ENCODE results near the gene BRSK2.

BRSK2 gene

GRCh38 chr11:1367721-1368120 lies 22.0 kb upstream of the BRSK2 start (continued):
- TF ChIP-seq ZNF768 (tag by site-specific recombination; IDR thresholded peaks at IDR 0.05) (no peak), KLF8 (tag by site-specific recombination; IDR thresholded peaks at IDR 0.05) (no peak), ZNF266 (tag by site-specific recombination; IDR thresholded peaks at IDR 0.05; ENCODE audit: low read depth) (no peak), ZNF629 (tag by site-specific recombination; IDR thresholded peaks at IDR 0.05) (no peak)

DNA sequence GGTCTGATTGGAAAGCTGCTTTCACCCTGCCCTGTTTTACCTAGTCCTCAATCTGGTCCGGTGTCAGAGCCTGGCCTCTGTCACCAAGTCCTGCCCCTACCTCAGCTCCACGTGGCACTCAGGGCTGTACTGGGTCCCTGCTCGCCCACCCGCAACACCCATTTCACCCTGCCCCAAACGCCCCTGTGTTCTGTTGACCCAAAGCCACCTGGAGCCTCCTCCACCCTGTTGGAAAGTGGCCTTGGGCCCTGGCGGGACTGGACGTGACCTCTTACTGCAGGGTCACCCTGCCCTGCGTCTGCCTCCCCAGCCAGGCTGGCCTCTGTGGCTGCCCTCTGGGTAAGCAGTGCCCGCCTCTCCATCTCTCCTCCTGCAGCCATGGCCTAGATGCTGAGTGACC lies 21.5 kb upstream of the BRSK2 start:
- ChIA-PET POLR2A (no interaction called here), CTCF (interaction anchor here (1.0 kb wide), 1 partner anchor 45 kb away, joined by 3 read pairs; no protein-coding TSS in a partner anchor)
- H3K9me3 ChIP-seq (ENCODE audit: control insufficient read depth, insufficient read depth, low read depth, low read length): no peaks in the 10 kb centered on the region

More for the DNA sequence above, 21.5 kb upstream of the BRSK2 start:
- TF ChIP-seq ZNF132 (tag by site-specific recombination; IDR thresholded peaks at IDR 0.05; ENCODE audit: borderline replicate concordance): no peak
- no peak for TF ChIP-seq ZNF202 (tag by site-specific recombination; IDR thresholded peaks at IDR 0.05; ENCODE audit: borderline replicate concordance)
- TF ChIP-seq ZNF837 (tag by site-specific recombination; IDR thresholded peaks at IDR 0.05): no peak
- no peak for TF ChIP-seq MZF1 (tag by site-specific recombination; IDR thresholded peaks at IDR 0.05; ENCODE audit: borderline replicate concordance)
- TF ChIP-seq, protein P1, sequence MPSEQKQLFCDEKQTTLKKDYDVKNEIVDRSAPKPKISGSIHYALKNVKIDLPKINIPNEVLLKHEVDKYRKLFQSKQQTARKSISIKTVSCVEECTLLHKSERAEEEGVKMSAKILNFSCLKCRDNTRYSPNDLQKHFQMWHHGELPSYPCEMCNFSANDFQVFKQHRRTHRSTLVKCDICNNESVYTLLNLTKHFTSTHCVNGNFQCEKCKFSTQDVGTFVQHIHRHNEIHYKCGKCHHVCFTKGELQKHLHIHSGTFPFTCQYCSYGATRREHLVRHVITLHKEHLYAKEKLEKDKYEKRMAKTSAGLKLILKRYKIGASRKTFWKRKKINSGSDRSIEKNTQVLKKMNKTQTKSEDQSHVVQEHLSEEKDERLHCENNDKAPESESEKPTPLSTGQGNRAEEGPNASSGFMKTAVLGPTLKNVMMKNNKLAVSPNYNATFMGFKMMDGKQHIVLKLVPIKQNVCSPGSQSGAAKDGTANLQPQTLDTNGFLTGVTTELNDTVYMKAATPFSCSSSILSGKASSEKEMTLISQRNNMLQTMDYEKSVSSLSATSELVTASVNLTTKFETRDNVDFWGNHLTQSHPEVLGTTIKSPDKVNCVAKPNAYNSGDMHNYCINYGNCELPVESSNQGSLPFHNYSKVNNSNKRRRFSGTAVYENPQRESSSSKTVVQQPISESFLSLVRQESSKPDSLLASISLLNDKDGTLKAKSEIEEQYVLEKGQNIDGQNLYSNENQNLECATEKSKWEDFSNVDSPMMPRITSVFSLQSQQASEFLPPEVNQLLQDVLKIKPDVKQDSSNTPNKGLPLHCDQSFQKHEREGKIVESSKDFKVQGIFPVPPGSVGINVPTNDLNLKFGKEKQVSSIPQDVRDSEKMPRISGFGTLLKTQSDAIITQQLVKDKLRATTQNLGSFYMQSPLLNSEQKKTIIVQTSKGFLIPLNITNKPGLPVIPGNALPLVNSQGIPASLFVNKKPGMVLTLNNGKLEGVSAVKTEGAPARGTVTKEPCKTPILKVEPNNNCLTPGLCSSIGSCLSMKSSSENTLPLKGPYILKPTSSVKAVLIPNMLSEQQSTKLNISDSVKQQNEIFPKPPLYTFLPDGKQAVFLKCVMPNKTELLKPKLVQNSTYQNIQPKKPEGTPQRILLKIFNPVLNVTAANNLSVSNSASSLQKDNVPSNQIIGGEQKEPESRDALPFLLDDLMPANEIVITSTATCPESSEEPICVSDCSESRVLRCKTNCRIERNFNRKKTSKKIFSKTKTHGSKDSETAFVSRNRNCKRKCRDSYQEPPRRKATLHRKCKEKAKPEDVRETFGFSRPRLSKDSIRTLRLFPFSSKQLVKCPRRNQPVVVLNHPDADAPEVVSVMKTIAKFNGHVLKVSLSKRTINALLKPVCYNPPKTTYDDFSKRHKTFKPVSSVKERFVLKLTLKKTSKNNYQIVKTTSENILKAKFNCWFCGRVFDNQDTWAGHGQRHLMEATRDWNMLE (tag by site-specific recombination; conservative IDR thresholded peaks at IDR 0.05; ENCODE audit: low read depth): no peak
- TF ChIP-seq ZNF335 (tag by site-specific recombination; conservative IDR thresholded peaks at IDR 0.05): no peak
- TF ChIP-seq ZNF776 (tag by site-specific recombination; IDR thresholded peaks at IDR 0.05; ENCODE audit: borderline replicate concordance): no peak
- TF ChIP-seq MEIS1 (CRISPR knock-in tag; IDR thresholded peaks at IDR 0.05; ENCODE audit: borderline replicate concordance): no peak
- no peak for TF ChIP-seq PRDM4 (tag by site-specific recombination; IDR thresholded peaks at IDR 0.05)
- TF ChIP-seq ZNF155 (tag by site-specific recombination; IDR thresholded peaks at IDR 0.05): no peak
- no peak for TF ChIP-seq ZBTB21 (tag by site-specific recombination; IDR thresholded peaks at IDR 0.05)
- TF ChIP-seq, protein P2, sequence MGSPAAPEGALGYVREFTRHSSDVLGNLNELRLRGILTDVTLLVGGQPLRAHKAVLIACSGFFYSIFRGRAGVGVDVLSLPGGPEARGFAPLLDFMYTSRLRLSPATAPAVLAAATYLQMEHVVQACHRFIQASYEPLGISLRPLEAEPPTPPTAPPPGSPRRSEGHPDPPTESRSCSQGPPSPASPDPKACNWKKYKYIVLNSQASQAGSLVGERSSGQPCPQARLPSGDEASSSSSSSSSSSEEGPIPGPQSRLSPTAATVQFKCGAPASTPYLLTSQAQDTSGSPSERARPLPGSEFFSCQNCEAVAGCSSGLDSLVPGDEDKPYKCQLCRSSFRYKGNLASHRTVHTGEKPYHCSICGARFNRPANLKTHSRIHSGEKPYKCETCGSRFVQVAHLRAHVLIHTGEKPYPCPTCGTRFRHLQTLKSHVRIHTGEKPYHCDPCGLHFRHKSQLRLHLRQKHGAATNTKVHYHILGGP (tag by site-specific recombination; IDR thresholded peaks at IDR 0.05): no peak
- no peak for TF ChIP-seq ZNF169 (tag by site-specific recombination; IDR thresholded peaks at IDR 0.05)
- no peak for TF ChIP-seq ZNF292 (tag by site-specific recombination; IDR thresholded peaks at IDR 0.05; ENCODE audit: borderline replicate concordance, low read depth)
- TF ChIP-seq IKZF3 (tag by site-specific recombination; IDR thresholded peaks at IDR 0.05): no peak
- no peak for TF ChIP-seq SCRT2 (tag by site-specific recombination; IDR thresholded peaks at IDR 0.05)
- no peak for TF ChIP-seq ZNF513 (tag by site-specific recombination; IDR thresholded peaks at IDR 0.05)
- Histone ChIP-seq H3K27ac (ENCODE audit: extremely low read depth, low read depth, low read length) (no peak overlapping the region), H3K4me3 (ENCODE audit: low read depth, low read length) (no peak overlapping the region), H3K4me1 (ENCODE audit: control insufficient read depth, insufficient read depth, low read length) (no peaks in the 10 kb centered on the region), H3K36me3 (ENCODE audit: control insufficient read depth in 2 of 2, insufficient read depth in 1 of 2, low read length in 2 of 2) (no peaks in the 10 kb centered on the region)

Measured in HEK293 (cell line).